CD8-positive, alpha-beta memory T cell (primary cell): Measurements from ENCODE around the gene CD47. TPM values are rescaled to one million over a fixed set of nuclear protein-coding genes. Genes with fewer than 3 reads are reported as not detected.

Experiments used
- CTCF ChIA-PET: fragments of 350-600 bp; sonication (Branson Sonifier 250); formaldehyde crosslinking; loops from one replicate; lab custom pipeline; 2021; ENCODE audit warnings: antibody characterized with exemption; lab: Charles Lee
- POLR2A ChIA-PET: fragments of 350-600 bp; sonication (Branson Sonifier 250); formaldehyde crosslinking; loops from one replicate; lab custom pipeline; 2021; ENCODE audit warnings: antibody characterized with exemption; lab: Charles Lee
- DNase-seq, 5 donors: peaks; one replicate each; pipeline versions ENCODE4 v3.0.0 to v3.0.0-alpha.2; 2020 to 2022; ENCODE audit warnings: mixed read lengths in 1 of 5
- H3K27ac ChIP-seq: one replicate; pipeline ENCODE4 v1.7.0; 2013; ENCODE audit warnings: low read depth, mild to moderate bottlenecking, low read length, moderate library complexity
- H3K27me3 ChIP-seq: 2 replicates; pipeline ENCODE4 v1.7.0; 2013; ENCODE audit warnings: low read length, mild to moderate bottlenecking; ENCODE audit not compliant: insufficient read depth, poor library complexity, severe bottlenecking
- H3K36me3 ChIP-seq: 2 replicates; pipeline ENCODE4 v1.7.0; 2013; ENCODE audit warnings: mild to moderate bottlenecking, low read length, moderate library complexity; ENCODE audit not compliant: insufficient read depth
- H3K4me1 ChIP-seq: 2 replicates; pipeline ENCODE4 v1.7.0; 2013; ENCODE audit warnings: mild to moderate bottlenecking, low read length, moderate library complexity; ENCODE audit not compliant: insufficient read depth
- H3K4me3 ChIP-seq: 2 replicates; pipeline ENCODE4 v1.7.0; 2013; ENCODE audit warnings: mild to moderate bottlenecking, low read length
- H3K9me3 ChIP-seq: 2 replicates; pipeline ENCODE4 v1.7.0; 2013; ENCODE audit warnings: mild to moderate bottlenecking, low read length
- H3K27ac Mint-ChIP-seq, 8 donors: one replicate each; pipeline ENCODE4 v1.8.0; 2020 to 2021; ENCODE audit warnings: mixed read lengths in 8 of 8, mild to moderate bottlenecking in 6 of 8, inconsistent platforms in 3 of 8, moderate library complexity in 3 of 8
- H3K27me3 Mint-ChIP-seq, 2 donors: one replicate each; pipeline ENCODE4 v1.8.0; 2020 to 2021; ENCODE audit warnings: mixed read lengths in 2 of 2, mild to moderate bottlenecking in 1 of 2, moderate library complexity in 1 of 2
- H3K36me3 Mint-ChIP-seq, 3 donors: one replicate each; pipeline ENCODE4 v1.8.0; 2020 to 2021; ENCODE audit warnings: mixed read lengths in 3 of 3, inconsistent platforms in 1 of 3, mild to moderate bottlenecking in 1 of 3
- H3K4me1 Mint-ChIP-seq, 3 donors: one replicate each; pipeline ENCODE4 v1.8.0; 2020 to 2021; ENCODE audit warnings: mixed read lengths in 3 of 3, inconsistent platforms in 1 of 3, mild to moderate bottlenecking in 1 of 3
- H3K4me3 Mint-ChIP-seq, 7 donors: one replicate each; pipeline ENCODE4 v1.8.0; 2020 to 2021; ENCODE audit warnings: mixed read lengths in 7 of 7, mild to moderate bottlenecking in 6 of 7, moderate library complexity in 4 of 7, inconsistent platforms in 2 of 7
- H3K9me3 Mint-ChIP-seq, 5 donors: one replicate each; pipeline ENCODE4 v1.8.0; 2020 to 2022; ENCODE audit warnings: mixed read lengths in 5 of 5, mild to moderate bottlenecking in 3 of 5, moderate library complexity in 2 of 5, inconsistent platforms in 1 of 5
- polyA plus RNA-seq: library from polyadenylated mRNA; unstranded; fragments of 300-500 nt; fragmentation: Illumina TruSeq; gene quantifications from one replicate; pipeline ENCODE4 v1.2.3, GENCODE V29; 2021
- total RNA-seq, 2 experiments: library from RNA; stranded (reverse); gene quantifications; one replicate each; pipeline ENCODE4 v1.2.3, GENCODE V29; 2021

CD47 gene
- total and polyA plus RNA-seq, 3 experiments from 2014 or later, result 126 to 232 (median 131) TPM

DNA sequence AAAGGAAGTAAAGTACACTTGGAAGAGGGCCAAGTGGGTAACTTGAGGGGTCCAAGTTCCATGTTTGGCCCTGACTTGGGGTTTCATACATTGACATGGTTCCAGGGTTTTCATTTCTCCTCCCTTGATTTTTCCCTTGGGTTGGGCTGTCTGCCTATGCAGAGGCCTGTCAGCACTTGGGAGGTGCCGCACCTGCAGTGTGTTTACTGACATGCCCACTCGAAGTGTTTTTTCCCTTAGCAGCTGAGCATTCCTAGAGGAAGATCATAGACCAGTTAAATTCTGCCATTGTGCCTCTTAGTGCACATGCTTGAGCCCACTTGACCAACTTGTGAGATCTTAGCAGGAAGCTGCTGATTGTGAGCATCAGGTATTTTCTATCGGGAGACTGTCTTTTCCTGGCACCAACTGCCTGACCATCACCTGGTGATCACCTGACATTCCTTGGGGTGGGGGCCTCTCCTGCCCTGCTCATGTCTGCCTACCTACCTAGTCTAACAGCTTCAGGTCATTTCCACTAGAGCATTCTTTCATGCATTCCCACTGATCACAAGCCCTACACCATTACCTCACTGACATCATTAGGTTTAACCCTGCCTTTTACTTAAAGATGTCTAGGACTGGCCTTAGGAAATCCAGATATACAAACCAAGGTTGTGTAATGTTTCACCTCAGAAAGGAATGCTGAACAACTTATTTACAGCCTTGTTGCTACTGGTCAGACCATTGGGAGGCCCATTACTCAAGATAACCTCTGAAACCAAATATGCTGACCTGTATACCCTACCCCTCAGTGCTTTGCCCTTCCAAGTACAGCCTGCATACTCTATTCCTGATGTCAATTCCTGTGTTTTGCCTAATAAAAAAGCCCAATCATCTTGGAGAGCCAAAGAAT lies 68.3 kb downstream of the CD47 start:
- H3K36me3 Mint-ChIP-seq, result peaks cover 5 to 9% (median 6%) of the 10 kb centered on the region in 3 donors
- peaks cover 7 to 13% (median 8%) of the 10 kb centered on the region in 3 donors for H3K4me1 Mint-ChIP-seq
- H3K27me3 Mint-ChIP-seq, result peaks cover 0 to 3% of the 10 kb centered on the region in 2 donors
- Histone ChIP-seq H3K9me3 (no peaks in the 10 kb centered on the region), H3K4me1 (no peaks in the 10 kb centered on the region), H3K27ac (no peak overlapping the region), H3K27me3 (no peaks in the 10 kb centered on the region), H3K4me3 (no peak overlapping the region), H3K36me3 (no peaks in the 10 kb centered on the region)
- no peak overlapping the region for H3K4me3 Mint-ChIP-seq
- CTCF ChIA-PET, result no interaction called here
- peak overlapping the region in 3 of 8 donors; percentile 28 to 39 (median 31) for H3K27ac Mint-ChIP-seq
- POLR2A ChIA-PET, result no interaction called here
- peaks cover 0 to 3% (median 0%) of the 10 kb centered on the region in 5 donors for H3K9me3 Mint-ChIP-seq
- no peak for DNase-seq

DNA sequence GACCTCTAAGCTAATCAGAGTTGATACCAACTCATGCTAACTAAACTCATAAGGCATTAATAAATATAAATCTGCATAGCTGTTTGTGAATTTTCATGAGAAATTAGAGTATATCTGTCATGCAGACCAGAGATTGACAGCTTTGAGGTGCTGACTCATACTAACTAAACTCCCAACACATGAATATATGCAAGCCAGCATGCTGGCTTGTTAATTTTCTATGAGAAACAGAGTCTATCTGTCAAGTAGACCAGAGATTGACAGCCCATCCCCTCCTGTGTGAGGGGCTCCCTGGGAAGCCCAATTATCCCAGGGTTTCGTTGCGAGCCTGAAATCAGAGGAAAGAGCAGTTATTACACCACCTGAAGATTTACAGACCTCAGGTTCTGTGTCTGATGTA lies 69.3 kb downstream of the CD47 start:
- no peaks in the 10 kb centered on the region for H3K4me1 ChIP-seq
- peaks cover 0 to 1% (median 0%) of the 10 kb centered on the region in 5 donors for H3K9me3 Mint-ChIP-seq
- H3K9me3 ChIP-seq, result no peaks in the 10 kb centered on the region
- H3K27ac Mint-ChIP-seq, result no peak overlapping the region
- no peak overlapping the region for H3K4me3 ChIP-seq
- CTCF ChIA-PET, result no interaction called here
- POLR2A ChIA-PET, result no interaction called here
- H3K4me1 Mint-ChIP-seq, result peaks cover 0 to 8% (median 6%) of the 10 kb centered on the region in 3 donors
- no peaks in the 10 kb centered on the region for H3K27me3 ChIP-seq
- no peaks in the 10 kb centered on the region for H3K36me3 ChIP-seq
- peaks cover 2 to 9% (median 3%) of the 10 kb centered on the region in 3 donors for H3K36me3 Mint-ChIP-seq
- H3K27me3 Mint-ChIP-seq, result peaks cover 3 to 4% of the 10 kb centered on the region in 2 donors
- no peak for DNase-seq
- no peak overlapping the region for H3K27ac ChIP-seq
- H3K4me3 Mint-ChIP-seq, result no peak overlapping the region

DNA sequence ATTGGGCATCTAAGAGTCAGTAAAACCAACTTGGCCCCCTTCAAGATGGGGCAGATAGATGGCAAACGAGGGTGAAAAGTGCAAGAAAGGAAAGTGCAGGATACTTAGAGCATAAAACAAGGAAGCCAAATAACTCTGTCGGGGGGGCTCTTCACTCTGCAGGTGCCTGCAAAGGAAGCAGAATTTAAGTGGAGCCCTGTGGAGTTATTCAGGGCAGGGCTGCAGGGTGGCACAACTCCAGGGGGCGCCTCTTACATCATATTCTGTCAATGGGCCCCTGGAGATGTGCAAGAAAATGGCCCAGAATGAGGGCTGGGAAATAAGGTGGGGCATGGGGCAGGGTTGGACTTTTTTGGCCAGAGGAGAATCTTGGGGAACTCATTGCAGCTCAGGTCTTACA lies 69.7 kb downstream of the CD47 start:
- H3K9me3 Mint-ChIP-seq, result no peaks in the 10 kb centered on the region
- Histone ChIP-seq H3K4me1 (no peaks in the 10 kb centered on the region), H3K9me3 (no peaks in the 10 kb centered on the region), H3K27me3 (no peaks in the 10 kb centered on the region), H3K4me3 (no peak overlapping the region), H3K36me3 (no peaks in the 10 kb centered on the region), H3K27ac (no peak overlapping the region)
- peak overlapping the region in 1 of 8 donors; percentile 9 for H3K27ac Mint-ChIP-seq
- no peak overlapping the region for H3K4me3 Mint-ChIP-seq
- DNase-seq, result no peak
- CTCF ChIA-PET, result no interaction called here
- peaks cover 3 to 8% of the 10 kb centered on the region in 2 donors for H3K27me3 Mint-ChIP-seq
- POLR2A ChIA-PET, result no interaction called here
- peaks cover 2 to 9% (median 7%) of the 10 kb centered on the region in 3 donors for H3K36me3 Mint-ChIP-seq
- peaks cover 0 to 8% (median 6%) of the 10 kb centered on the region in 3 donors for H3K4me1 Mint-ChIP-seq

DNA sequence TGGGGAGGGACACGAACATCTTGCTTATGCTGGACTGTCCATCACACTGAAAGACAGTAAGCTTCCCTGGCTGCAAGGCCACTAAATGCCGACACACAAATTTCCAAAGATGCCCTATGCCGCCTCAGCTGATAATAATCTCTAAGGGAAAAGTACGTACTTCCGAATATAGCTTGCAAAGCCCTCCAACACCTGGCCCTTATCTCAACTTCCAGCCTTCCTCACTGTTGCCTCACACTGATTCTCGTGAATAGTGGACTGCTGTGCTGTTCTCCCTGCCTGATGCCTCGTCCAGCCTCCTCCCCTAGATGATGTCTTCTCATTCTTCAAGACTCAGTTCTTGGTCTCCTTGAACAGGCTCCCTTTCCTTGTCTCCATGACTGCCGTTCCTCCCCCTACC lies 72.3 kb downstream of the CD47 start:
- no peak overlapping the region for H3K4me3 Mint-ChIP-seq
- H3K36me3 Mint-ChIP-seq, result peaks cover 0 to 15% (median 4%) of the 10 kb centered on the region in 3 donors
- POLR2A ChIA-PET, result no interaction called here
- Histone ChIP-seq H3K9me3 (no peaks in the 10 kb centered on the region), H3K4me3 (no peak overlapping the region), H3K4me1 (no peaks in the 10 kb centered on the region), H3K36me3 (no peaks in the 10 kb centered on the region), H3K27me3 (no peaks in the 10 kb centered on the region), H3K27ac (no peak overlapping the region)
- no peaks in the 10 kb centered on the region for H3K9me3 Mint-ChIP-seq
- no peak overlapping the region for H3K27ac Mint-ChIP-seq
- H3K27me3 Mint-ChIP-seq, result peaks cover 6 to 12% of the 10 kb centered on the region in 2 donors
- no peak for DNase-seq
- H3K4me1 Mint-ChIP-seq, result peaks cover 0 to 3% (median 2%) of the 10 kb centered on the region in 3 donors
- CTCF ChIA-PET, result interaction anchor here (1.8 kb wide), 1 partner anchor 91 kb away, joined by 5 read pairs; no protein-coding TSS in a partner anchor

DNA sequence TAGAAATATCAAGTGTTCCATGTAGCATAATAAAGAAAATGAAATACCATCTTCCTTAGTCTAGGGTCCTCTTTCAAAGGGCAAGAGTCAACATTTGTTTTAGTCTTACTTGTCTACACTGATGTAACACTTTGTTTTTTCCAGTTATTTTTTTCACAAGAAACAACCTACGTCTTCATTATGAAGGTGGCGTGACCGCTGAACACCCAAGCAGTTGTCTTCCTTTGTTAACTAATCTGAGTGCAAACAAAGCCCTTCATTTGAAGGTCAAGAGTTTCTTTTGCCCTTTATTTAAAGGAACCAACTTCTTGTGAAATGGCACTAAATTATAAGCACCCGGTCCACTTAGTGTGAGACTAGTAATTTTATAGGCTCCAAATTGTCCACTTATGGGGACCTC lies 73.2 kb downstream of the CD47 start:
- Histone ChIP-seq H3K4me3 (no peak overlapping the region), H3K27ac (no peak overlapping the region), H3K4me1 (no peaks in the 10 kb centered on the region), H3K36me3 (no peaks in the 10 kb centered on the region), H3K9me3 (no peaks in the 10 kb centered on the region), H3K27me3 (no peaks in the 10 kb centered on the region)
- ChIA-PET CTCF (interaction anchor here (1.0 to 1.5 kb wide), 2 partner anchors 32 to 90 kb away, joined by 3 read pairs; no protein-coding TSS in a partner anchor), POLR2A (no interaction called here)
- Mint-ChIP-seq H3K27me3 (peaks cover 7 to 12% of the 10 kb centered on the region in 2 donors), H3K4me1 (peaks cover 0 to 2% (median 0%) of the 10 kb centered on the region in 3 donors), H3K36me3 (peaks cover 0 to 22% (median 4%) of the 10 kb centered on the region in 3 donors), H3K4me3 (no peak overlapping the region), H3K9me3 (no peaks in the 10 kb centered on the region), H3K27ac (no peak overlapping the region)
- DNase-seq, result no peak

DNA sequence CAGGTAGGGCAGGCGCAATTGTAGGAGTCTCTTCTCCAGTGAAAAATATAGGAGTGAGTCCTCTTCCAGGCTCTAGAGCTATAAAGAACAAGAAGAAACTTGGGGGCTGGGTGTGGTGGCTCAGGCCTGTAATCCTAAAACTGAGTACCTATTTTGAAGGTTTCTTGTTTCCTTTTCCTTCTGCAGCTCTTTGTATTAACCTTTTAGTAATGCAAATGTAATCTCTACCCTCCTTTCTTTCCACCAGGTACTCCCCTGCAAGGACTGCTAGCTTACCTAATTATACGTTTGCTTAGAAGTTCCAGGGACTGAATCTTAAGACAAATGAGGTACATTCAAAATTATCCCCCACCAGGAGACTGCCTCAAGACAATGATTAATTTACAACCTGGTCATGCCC lies 75.9 kb downstream of the CD47 start:
- no peak overlapping the region for H3K27ac ChIP-seq
- ChIA-PET POLR2A (no interaction called here), CTCF (no interaction called here)
- Mint-ChIP-seq H3K4me1 (no peaks in the 10 kb centered on the region), H3K27me3 (peaks cover 9 to 12% of the 10 kb centered on the region in 2 donors), H3K9me3 (no peaks in the 10 kb centered on the region), H3K36me3 (peaks cover 0 to 22% (median 6%) of the 10 kb centered on the region in 3 donors), H3K27ac (no peak overlapping the region), H3K4me3 (no peak overlapping the region)
- H3K4me1 ChIP-seq, result no peaks in the 10 kb centered on the region
- H3K27me3 ChIP-seq, result no peaks in the 10 kb centered on the region
- no peak for DNase-seq
- H3K4me3 ChIP-seq, result no peak overlapping the region
- no peaks in the 10 kb centered on the region for H3K9me3 ChIP-seq
- no peaks in the 10 kb centered on the region for H3K36me3 ChIP-seq

DNA sequence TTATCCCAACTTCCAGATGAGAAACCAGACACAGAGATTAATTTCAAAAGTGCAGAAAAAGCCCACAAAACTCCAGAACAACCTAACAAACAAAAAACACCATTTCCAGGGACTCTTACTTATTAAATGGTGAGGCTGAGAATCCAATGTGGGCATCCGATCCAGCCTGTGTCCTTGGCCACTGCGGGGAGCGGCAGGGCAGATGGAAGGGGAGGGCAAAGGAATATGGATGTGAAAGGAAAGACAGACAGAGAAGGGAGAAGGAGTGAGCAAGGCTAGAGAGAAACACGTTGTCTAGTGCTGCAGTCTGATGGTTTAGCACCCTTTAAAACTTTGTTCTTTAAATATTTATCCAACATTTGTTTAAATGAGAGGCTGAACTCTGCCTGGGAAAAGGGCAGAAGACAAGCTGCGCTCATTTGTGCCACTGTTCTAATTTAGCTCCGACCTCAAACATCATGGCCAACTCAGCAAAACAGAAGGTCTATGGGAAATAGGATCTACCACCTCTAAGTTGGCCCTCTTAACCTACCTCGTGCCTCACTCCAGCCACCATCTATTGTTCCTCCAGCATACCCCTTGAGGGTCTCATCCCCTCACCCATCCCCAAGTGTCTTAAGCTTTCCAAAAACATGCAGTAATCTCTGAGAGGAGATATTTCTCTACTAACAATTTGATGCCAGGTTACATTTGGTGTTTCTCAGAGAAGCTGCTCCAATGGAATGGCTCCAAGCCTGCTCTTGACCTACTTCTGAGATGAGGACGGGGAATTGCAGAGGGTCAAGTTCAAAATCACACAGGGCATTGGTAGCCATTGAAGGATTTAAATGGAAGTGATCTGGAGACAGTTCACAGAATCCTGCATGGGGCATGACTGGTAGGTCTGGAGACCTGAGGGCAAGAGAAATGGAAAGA lies 77.4 kb downstream of the CD47 start:
- Histone ChIP-seq H3K27me3 (no peaks in the 10 kb centered on the region), H3K9me3 (no peaks in the 10 kb centered on the region), H3K4me1 (no peaks in the 10 kb centered on the region), H3K36me3 (no peaks in the 10 kb centered on the region), H3K4me3 (no peak overlapping the region), H3K27ac (no peak overlapping the region)
- no peak for DNase-seq
- no peak overlapping the region for H3K27ac Mint-ChIP-seq
- H3K4me1 Mint-ChIP-seq, result no peaks in the 10 kb centered on the region
- no peak overlapping the region for H3K4me3 Mint-ChIP-seq
- POLR2A ChIA-PET, result no interaction called here
- peaks cover 0 to 24% (median 5%) of the 10 kb centered on the region in 3 donors for H3K36me3 Mint-ChIP-seq
- peaks cover 6 to 12% of the 10 kb centered on the region in 2 donors for H3K27me3 Mint-ChIP-seq
- no peaks in the 10 kb centered on the region for H3K9me3 Mint-ChIP-seq
- CTCF ChIA-PET, result no interaction called here
